SU-DHL-6 (cell line): ENCODE measurements around the gene PDE12.

ENCODE experiments used
- H2AFZ ChIP-seq: fragments of 200-600 bp; sonication (generic); 2 replicates; pipeline ENCODE4 v1.6.1; 2014; ENCODE audit warnings: low read depth, mild to moderate bottlenecking, moderate library complexity, mixed read lengths, antibody characterized with exemption, low read length; ENCODE audit not compliant: severe bottlenecking
- H3F3A ChIP-seq: fragments of 200-600 bp; shearing (Covaris generic); 2 replicates; pipeline ENCODE4 v1.6.0; 2016; ENCODE audit warnings: antibody characterized with exemption, mild to moderate bottlenecking; ENCODE audit not compliant: insufficient read depth
- H3K27ac ChIP-seq: fragments of 200-600 bp; sonication (generic); 2 replicates; pipeline ENCODE4 v1.5.1; 2016; ENCODE audit warnings: low read depth, mild to moderate bottlenecking, low read length, moderate library complexity, mixed read lengths
- H3K27me3 ChIP-seq: fragments of 200-600 bp; sonication (generic), shearing (Covaris generic); 2 replicates; pipeline ENCODE4 v1.6.0; 2014; ENCODE audit warnings: mild to moderate bottlenecking, low read length
- H3K36me3 ChIP-seq: fragments of 200-600 bp; sonication (generic); 2 replicates; pipeline ENCODE4 v1.6.1; 2014; ENCODE audit warnings: mild to moderate bottlenecking, low read length, mixed read lengths
- H3K4me2 ChIP-seq: fragments of 300-600, 200-600 bp; shearing (Covaris generic), sonication (generic); 2 replicates; pipeline ENCODE4 v1.6.0; 2014; ENCODE audit warnings: low read length, low read depth, mild to moderate bottlenecking; ENCODE audit not compliant: poor library complexity, severe bottlenecking
- H3K4me3 ChIP-seq: fragments of 200-600 bp; sonication (generic); 2 replicates; pipeline ENCODE4 v1.5.1; 2014; ENCODE audit warnings: antibody characterized with exemption, low read length, mild to moderate bottlenecking, mixed read lengths; ENCODE audit not compliant: insufficient read depth, poor library complexity, severe bottlenecking
- H3K79me2 ChIP-seq: fragments of 200-600 bp; sonication (generic); 2 replicates; pipeline ENCODE4 v1.6.1; 2014; ENCODE audit warnings: mild to moderate bottlenecking, low read length, moderate library complexity; ENCODE audit not compliant: insufficient read depth
- H3K9ac ChIP-seq: fragments of 200-600 bp; sonication (generic); 2 replicates; pipeline ENCODE4 v1.7.0; 2014; ENCODE audit warnings: mild to moderate bottlenecking, low read length
- H3K9me2 ChIP-seq: fragments of 200-600 bp; sonication (generic); replicated peaks from 2 replicates; pipeline ENCODE4 v1.6.1; 2014; ENCODE audit warnings: low read length; ENCODE audit not compliant: insufficient read depth
- H3K9me3 ChIP-seq: fragments of 200-600 bp; sonication (generic); 2 replicates; pipeline ENCODE4 v1.6.1; 2014; ENCODE audit warnings: low read length, mixed read lengths; ENCODE audit not compliant: insufficient read depth
- H4K20me1 ChIP-seq: fragments of 200-600 bp; sonication (generic); 2 replicates; pipeline ENCODE4 v1.6.1; 2014; ENCODE audit warnings: low read depth, mild to moderate bottlenecking, antibody characterized with exemption, low read length, moderate library complexity, mixed read lengths
- CTCF ChIP-seq: fragments of 200-600 bp; sonication (generic); IDR thresholded peaks from one replicate; pipeline ENCODE4 v1.5.1; 2017; ENCODE audit warnings: antibody characterized with exemption, mild to moderate bottlenecking, low read length, moderate library complexity; ENCODE audit not compliant: insufficient read depth, poor library complexity, severe bottlenecking
- EZH2phosphoT487 ChIP-seq: fragments of 200-600 bp; sonication (generic), shearing (Covaris generic); conservative IDR thresholded peaks from 2 replicates; pipeline ENCODE4 v1.6.1; 2018; ENCODE audit warnings: mild to moderate bottlenecking, antibody characterized with exemption, low read length, moderate library complexity, mixed read lengths

Gene PDE12

GRCh38 chr3:57583544-57583943 is 27.5 kb downstream of the PDE12 start:
- H3K36me3 ChIP-seq = peaks cover 2% of the 10 kb centered on the region; the same call in 1 of the 2 replicates
- H3K4me3 ChIP-seq = no peak overlapping the region
- H3F3A ChIP-seq = peaks cover 8% of the 10 kb centered on the region
- TF ChIP-seq CTCF = no peak
- no peak for TF ChIP-seq EZH2phosphoT487
- peaks cover 60% of the 10 kb centered on the region for H3K79me2 ChIP-seq
- no peaks in the 10 kb centered on the region for H3K9me3 ChIP-seq
- H3K9me2 ChIP-seq = no peaks in the 10 kb centered on the region
- H3K9ac ChIP-seq = no peak overlapping the region
- no peak overlapping the region for H2AFZ ChIP-seq
- no peaks in the 10 kb centered on the region for H3K27me3 ChIP-seq
- H3K4me2 ChIP-seq = no peak overlapping the region
- no peak overlapping the region for H3K27ac ChIP-seq
- peaks cover 9% of the 10 kb centered on the region; the same call in 1 of the 2 replicates for H4K20me1 ChIP-seq

GRCh38 chr3:57586778-57587177 is 30.7 kb downstream of the PDE12 start:
- peaks cover 77% of the 10 kb centered on the region for H3K79me2 ChIP-seq
- H3K9ac ChIP-seq = no peak overlapping the region
- H3F3A ChIP-seq = peaks cover 9% of the 10 kb centered on the region
- no peak overlapping the region for H3K4me2 ChIP-seq
- H3K9me3 ChIP-seq = no peaks in the 10 kb centered on the region
- H3K36me3 ChIP-seq = peaks cover 2% of the 10 kb centered on the region; the same call in 1 of the 2 replicates
- peaks cover 9% of the 10 kb centered on the region; the same call in 1 of the 2 replicates for H4K20me1 ChIP-seq
- no peak overlapping the region for H2AFZ ChIP-seq
- H3K4me3 ChIP-seq = no peak overlapping the region
- H3K27me3 ChIP-seq = no peaks in the 10 kb centered on the region
- TF ChIP-seq CTCF (no peak), EZH2phosphoT487 (no peak)
- no peak overlapping the region for H3K27ac ChIP-seq
- no peaks in the 10 kb centered on the region for H3K9me2 ChIP-seq

- no peak overlapping the region for H3K4me3 ChIP-seq
- H4K20me1 ChIP-seq = peaks cover 9% of the 10 kb centered on the region; the same call in 1 of the 2 replicates
- peaks cover 86% of the 10 kb centered on the region for H3K79me2 ChIP-seq
- H3K27me3 ChIP-seq = no peaks in the 10 kb centered on the region
- H3K27ac ChIP-seq = peak overlapping the region; percentile 20; the same call in 1 of the 2 replicates
- H3K9me2 ChIP-seq = no peaks in the 10 kb centered on the region
- H3K4me2 ChIP-seq = no peak overlapping the region
- H3K36me3 ChIP-seq = peaks cover 2% of the 10 kb centered on the region; the same call in 1 of the 2 replicates
- H3K9ac ChIP-seq = no peak overlapping the region
- peaks cover 7% of the 10 kb centered on the region for H3F3A ChIP-seq
- H3K9me3 ChIP-seq = no peaks in the 10 kb centered on the region
- TF ChIP-seq CTCF (no peak), EZH2phosphoT487 (no peak)
- no peak overlapping the region for H2AFZ ChIP-seq
Observed at GRCh38 chr3:57587905-57588304, 31.8 kb downstream of the PDE12 start.
